Measurements from ENCODE around the gene KLF4.

KLF4 gene

GRCh38 chr9:107487521-107488374, 1.8 kb downstream of the KLF4 start:
- no peak for DNase-seq (ENCODE audit: low read depth, low spot score)

GRCh38 chr9:107486674-107487520, 2.7 kb downstream of the KLF4 start:
- no peak for DNase-seq (ENCODE audit: low read depth, low spot score)

- no peak for DNase-seq (ENCODE audit: low read depth, low spot score)
Observed at GRCh38 chr9:107485458-107486043, 4.0 kb downstream of the KLF4 start.

GRCh38 chr9:107484117-107484723, 5.3 kb downstream of the KLF4 start:
- DNase-seq (ENCODE audit: low read depth, low spot score), result no peak

GRCh38 chr9:107483666-107484065, 5.9 kb downstream of the KLF4 start:
- no peak for DNase-seq (ENCODE audit: low read depth, low spot score)

GRCh38 chr9:107481035-107481434, 8.5 kb downstream of the KLF4 start:
- no peak for DNase-seq (ENCODE audit: low read depth, low spot score)

- DNase-seq (ENCODE audit: low read depth, low spot score), result no peak
Observed at GRCh38 chr9:107480386-107480789, 9.2 kb downstream of the KLF4 start.

- no peak for DNase-seq (ENCODE audit: low read depth, low spot score)
Observed at GRCh38 chr9:107478805-107479204, 10.8 kb downstream of the KLF4 start.

- DNase-seq (ENCODE audit: low read depth, low spot score), result no peak
Observed at GRCh38 chr9:107474124-107474523, 15.4 kb downstream of the KLF4 start.

GRCh38 chr9:107472581-107473340, 16.8 kb downstream of the KLF4 start:
- DNase-seq (ENCODE audit: low read depth, low spot score), result no peak

- no peak for DNase-seq (ENCODE audit: low read depth, low spot score)
Observed at GRCh38 chr9:107471552-107471951, 18.0 kb downstream of the KLF4 start.

- no peak for DNase-seq (ENCODE audit: low read depth, low spot score)
Observed at GRCh38 chr9:107467416-107467815, 22.2 kb downstream of the KLF4 start.

- DNase-seq (ENCODE audit: low read depth, low spot score), result no peak
Observed at GRCh38 chr9:107466826-107467225, 22.7 kb downstream of the KLF4 start.

- no peak for DNase-seq (ENCODE audit: low read depth, low spot score)
Observed at GRCh38 chr9:107465467-107466451, 23.8 kb downstream of the KLF4 start.

GRCh38 chr9:107464516-107464915, 25.1 kb downstream of the KLF4 start:
- no peak for DNase-seq (ENCODE audit: low read depth, low spot score)

- no peak for DNase-seq (ENCODE audit: low read depth, low spot score)
Observed at GRCh38 chr9:107462691-107463090, 26.9 kb downstream of the KLF4 start.

GRCh38 chr9:107460153-107461023, 29.2 kb downstream of the KLF4 start:
- no peak for DNase-seq (ENCODE audit: low read depth, low spot score)

GRCh38 chr9:107455425-107456135, 34.0 kb downstream of the KLF4 start:
- no peak for DNase-seq (ENCODE audit: low read depth, low spot score)

Measured in iPS DF 19.7 (cell line).